SK-N-SH treated with all-trans-retinoic acid at 6 μM for 48 hours (cell line): Measurements from ENCODE around the gene ARHGAP1.

Experiments
- ARNTL ChIP-seq: fragments of 450-650 bp; formaldehyde crosslinking; IDR thresholded peaks from 2 replicates; pipeline ENCODE4 v1.5.0; 2020; ENCODE audit warnings: low read depth, mild to moderate bottlenecking, moderate library complexity, borderline replicate concordance
- CSDC2 ChIP-seq: fragments of 250-450 bp; sonication (Bioruptor Pico); IDR thresholded peaks from 2 replicates; pipeline ENCODE4 v1.5.0; 2020; ENCODE audit warnings: mild to moderate bottlenecking, moderate library complexity
- GLIS3 ChIP-seq: fragments of 250-450 bp; sonication (Bioruptor Pico); IDR thresholded peaks from 2 replicates; pipeline ENCODE4 v1.5.0; 2020; ENCODE audit warnings: mild to moderate bottlenecking, moderate library complexity
- ISL1 ChIP-seq: fragments of 250-450 bp; sonication (Bioruptor Pico); IDR thresholded peaks from 2 replicates; pipeline ENCODE4 v2.1.2; 2022; ENCODE audit warnings: mild to moderate bottlenecking, moderate library complexity
- RARB ChIP-seq: fragments of 250-450 bp; sonication (Bioruptor Pico); IDR thresholded peaks from 2 replicates; pipeline ENCODE4 v1.8.0; 2021; ENCODE audit warnings: mild to moderate bottlenecking, moderate library complexity
- TSHZ2 ChIP-seq: fragments of 250-450 bp; sonication (Bioruptor Pico); IDR thresholded peaks from 2 replicates; pipeline ENCODE4 v1.5.0; 2020; ENCODE audit warnings: mild to moderate bottlenecking, moderate library complexity
- ZC3H10 ChIP-seq: fragments of 250-450 bp; sonication (Bioruptor Pico); IDR thresholded peaks from 2 replicates; pipeline ENCODE4 v1.5.1; 2021; ENCODE audit warnings: mild to moderate bottlenecking, moderate library complexity
- ZFP3 ChIP-seq: fragments of 250-450 bp; sonication (Bioruptor Pico); IDR thresholded peaks from 2 replicates; pipeline ENCODE4 v1.5.0; 2020; ENCODE audit warnings: mild to moderate bottlenecking, moderate library complexity
- ZNF8 ChIP-seq: fragments of 450-650 bp; formaldehyde crosslinking; IDR thresholded peaks from 2 replicates; pipeline ENCODE4 v1.5.0; 2020; ENCODE audit warnings: mild to moderate bottlenecking, moderate library complexity
- TF ChIP-seq, protein P1 (sequence below): fragments of 250-450 bp; sonication (Bioruptor Pico); IDR thresholded peaks from 2 replicates; pipeline ENCODE4 v1.8.0; 2021; ENCODE audit warnings: low read depth, mild to moderate bottlenecking, moderate library complexity, borderline replicate concordance
- TF ChIP-seq, protein P2 (sequence below): fragments of 250-450 bp; sonication (Bioruptor Pico); IDR thresholded peaks from 2 replicates; pipeline ENCODE4 v1.5.1; 2021; ENCODE audit warnings: mild to moderate bottlenecking, moderate library complexity
- TF ChIP-seq, protein P3 (sequence below): fragments of 250-450 bp; sonication (Bioruptor Pico); IDR thresholded peaks from 2 replicates; pipeline ENCODE4 v1.8.0; 2020; ENCODE audit warnings: mild to moderate bottlenecking, moderate library complexity, borderline replicate concordance

GRCh38 chr11:46695345-46696211 lies 4.8 kb downstream of the ARHGAP1 start:
- TF ChIP-seq GLIS3 (no peak), ISL1 (CRISPR knock-in tag) (no peak), ARNTL (CRISPR knock-in tag) (no peak), RARB (no peak), ZNF8 (CRISPR knock-in tag) (no peak), ZFP3 (CRISPR knock-in tag) (no peak), ZC3H10 (CRISPR knock-in tag) (no peak), TSHZ2 (CRISPR knock-in tag) (no peak), CSDC2 (CRISPR knock-in tag) (no peak)
- TF ChIP-seq, protein P1, sequence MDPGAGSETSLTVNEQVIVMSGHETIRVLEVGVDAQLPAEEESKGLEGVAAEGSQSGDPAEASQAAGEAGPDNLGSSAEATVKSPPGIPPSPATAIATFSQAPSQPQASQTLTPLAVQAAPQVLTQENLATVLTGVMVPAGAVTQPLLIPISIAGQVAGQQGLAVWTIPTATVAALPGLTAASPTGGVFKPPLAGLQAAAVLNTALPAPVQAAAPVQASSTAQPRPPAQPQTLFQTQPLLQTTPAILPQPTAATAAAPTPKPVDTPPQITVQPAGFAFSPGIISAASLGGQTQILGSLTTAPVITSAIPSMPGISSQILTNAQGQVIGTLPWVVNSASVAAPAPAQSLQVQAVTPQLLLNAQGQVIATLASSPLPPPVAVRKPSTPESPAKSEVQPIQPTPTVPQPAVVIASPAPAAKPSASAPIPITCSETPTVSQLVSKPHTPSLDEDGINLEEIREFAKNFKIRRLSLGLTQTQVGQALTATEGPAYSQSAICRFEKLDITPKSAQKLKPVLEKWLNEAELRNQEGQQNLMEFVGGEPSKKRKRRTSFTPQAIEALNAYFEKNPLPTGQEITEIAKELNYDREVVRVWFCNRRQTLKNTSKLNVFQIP (CRISPR knock-in tag) = no peak
- TF ChIP-seq, protein P2, sequence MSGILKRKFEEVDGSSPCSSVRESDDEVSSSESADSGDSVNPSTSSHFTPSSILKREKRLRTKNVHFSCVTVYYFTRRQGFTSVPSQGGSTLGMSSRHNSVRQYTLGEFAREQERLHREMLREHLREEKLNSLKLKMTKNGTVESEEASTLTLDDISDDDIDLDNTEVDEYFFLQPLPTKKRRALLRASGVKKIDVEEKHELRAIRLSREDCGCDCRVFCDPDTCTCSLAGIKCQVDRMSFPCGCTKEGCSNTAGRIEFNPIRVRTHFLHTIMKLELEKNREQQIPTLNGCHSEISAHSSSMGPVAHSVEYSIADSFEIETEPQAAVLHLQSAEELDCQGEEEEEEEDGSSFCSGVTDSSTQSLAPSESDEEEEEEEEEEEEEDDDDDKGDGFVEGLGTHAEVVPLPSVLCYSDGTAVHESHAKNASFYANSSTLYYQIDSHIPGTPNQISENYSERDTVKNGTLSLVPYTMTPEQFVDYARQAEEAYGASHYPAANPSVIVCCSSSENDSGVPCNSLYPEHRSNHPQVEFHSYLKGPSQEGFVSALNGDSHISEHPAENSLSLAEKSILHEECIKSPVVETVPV (CRISPR knock-in tag) = no peak
- TF ChIP-seq, protein P3, sequence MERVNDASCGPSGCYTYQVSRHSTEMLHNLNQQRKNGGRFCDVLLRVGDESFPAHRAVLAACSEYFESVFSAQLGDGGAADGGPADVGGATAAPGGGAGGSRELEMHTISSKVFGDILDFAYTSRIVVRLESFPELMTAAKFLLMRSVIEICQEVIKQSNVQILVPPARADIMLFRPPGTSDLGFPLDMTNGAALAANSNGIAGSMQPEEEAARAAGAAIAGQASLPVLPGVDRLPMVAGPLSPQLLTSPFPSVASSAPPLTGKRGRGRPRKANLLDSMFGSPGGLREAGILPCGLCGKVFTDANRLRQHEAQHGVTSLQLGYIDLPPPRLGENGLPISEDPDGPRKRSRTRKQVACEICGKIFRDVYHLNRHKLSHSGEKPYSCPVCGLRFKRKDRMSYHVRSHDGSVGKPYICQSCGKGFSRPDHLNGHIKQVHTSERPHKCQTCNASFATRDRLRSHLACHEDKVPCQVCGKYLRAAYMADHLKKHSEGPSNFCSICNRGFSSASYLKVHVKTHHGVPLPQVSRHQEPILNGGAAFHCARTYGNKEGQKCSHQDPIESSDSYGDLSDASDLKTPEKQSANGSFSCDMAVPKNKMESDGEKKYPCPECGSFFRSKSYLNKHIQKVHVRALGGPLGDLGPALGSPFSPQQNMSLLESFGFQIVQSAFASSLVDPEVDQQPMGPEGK (CRISPR knock-in tag) = no peak
